HG02763 (cell line): ENCODE data around the gene DDX59.
A peak's percentile ranks its signal among the peaks of the same experiment; 100 is the strongest.

Experiments
- ATAC-seq: cut with Tn5 transposase; IDR thresholded peaks from one replicate; pipeline ENCODE4 v1.9.1; 2021; ENCODE audit warnings: mild to moderate bottlenecking, moderate library complexity; ENCODE audit not compliant: unreplicated experiment

The DDX59 gene

GRCh38 chr1:200671235-200671786 lies 1.6 kb upstream of the DDX59 start:
- no peak for ATAC-seq

- ATAC-seq, result peak; percentile 14
These were observed 773 bp upstream of the DDX59 start for GRCh38 chr1:200670242-200671118.

- no peak for ATAC-seq
These were observed 993 bp downstream of the DDX59 start for GRCh38 chr1:200668514-200669313.

GRCh38 chr1:200666309-200666708 lies 3.4 kb downstream of the DDX59 start:
- no peak for ATAC-seq

- no peak for ATAC-seq
These were observed 3.8 kb downstream of the DDX59 start for GRCh38 chr1:200665861-200666260.

GRCh38 chr1:200660719-200661118 lies 9.0 kb downstream of the DDX59 start:
- no peak for ATAC-seq

GRCh38 chr1:200659269-200659668 lies 10.4 kb downstream of the DDX59 start:
- no peak for ATAC-seq

GRCh38 chr1:200658037-200658818 lies 11.5 kb downstream of the DDX59 start:
- no peak for ATAC-seq

GRCh38 chr1:200654660-200655059 lies 15.0 kb downstream of the DDX59 start:
- peak; percentile 82 for ATAC-seq

- ATAC-seq, result no peak
These were observed 16.7 kb downstream of the DDX59 start for GRCh38 chr1:200653022-200653462.

GRCh38 chr1:200652378-200652777 lies 17.3 kb downstream of the DDX59 start:
- ATAC-seq, result no peak

GRCh38 chr1:200646515-200646914 lies 23.2 kb downstream of the DDX59 start:
- ATAC-seq, result no peak

GRCh38 chr1:200644021-200644420 lies 25.7 kb downstream of the DDX59 start:
- ATAC-seq, result no peak

- no peak for ATAC-seq
These were observed 27.2 kb downstream of the DDX59 start for GRCh38 chr1:200642481-200642880.

- ATAC-seq, result no peak
These were observed 28.7 kb downstream of the DDX59 start for GRCh38 chr1:200640963-200641401.

- no peak for ATAC-seq
These were observed 29.2 kb downstream of the DDX59 start for GRCh38 chr1:200640373-200640962.

GRCh38 chr1:200638073-200638472 lies 31.6 kb downstream of the DDX59 start:
- no peak for ATAC-seq

- ATAC-seq, result no peak
These were observed 33.0 kb downstream of the DDX59 start for GRCh38 chr1:200636681-200637080.

- no peak for ATAC-seq
These were observed 35.2 kb downstream of the DDX59 start for GRCh38 chr1:200634261-200635122.
